ENCODE measurements around the gene TBX10.

TBX10 gene

DNA sequence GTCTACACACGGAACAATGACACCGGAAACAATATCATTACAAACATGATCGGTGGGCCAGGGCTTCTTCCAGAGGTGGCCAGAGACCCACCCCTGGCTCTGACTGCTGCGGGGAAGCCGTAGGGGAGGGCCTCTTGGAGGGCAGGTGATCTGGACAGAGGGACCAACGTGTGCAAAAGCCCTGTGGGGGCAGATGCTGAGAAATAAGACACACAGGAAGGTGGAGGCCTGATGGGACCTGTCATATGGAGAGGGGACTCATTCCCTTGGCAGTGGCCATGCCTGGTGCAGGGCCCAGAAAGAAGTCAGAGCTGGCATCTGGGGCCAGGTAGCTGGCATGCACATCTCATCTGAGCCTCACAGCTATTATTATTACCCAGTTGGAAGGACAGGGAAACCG is 33.8 kb upstream of the TBX10 start:
- no CpG with 5 or more reads among the region's 7 CpGs for WGBS (ENCODE audit: insufficient coverage, insufficient read length)
- DNase-seq (ENCODE audit: low read depth, low spot score), result no peak
- H3K36me3 ChIP-seq (ENCODE audit: control insufficient read depth, insufficient read depth, low read length), result no peaks in the 10 kb centered on the region
- no peaks in the 10 kb centered on the region for H3K27me3 ChIP-seq (ENCODE audit: control insufficient read depth, insufficient read depth, low read length)
- no peaks in the 10 kb centered on the region; the same call in 1 of the 2 replicates for H3K4me1 ChIP-seq (ENCODE audit: control insufficient read depth, insufficient read depth, low read length)
- no peaks in the 10 kb centered on the region for H3K9me3 ChIP-seq (ENCODE audit: control insufficient read depth, insufficient read depth, low read length)
- no peak overlapping the region for H3K4me3 ChIP-seq (ENCODE audit: low read length)
- H3K27ac ChIP-seq (ENCODE audit: low read length), result no peak overlapping the region

DNA sequence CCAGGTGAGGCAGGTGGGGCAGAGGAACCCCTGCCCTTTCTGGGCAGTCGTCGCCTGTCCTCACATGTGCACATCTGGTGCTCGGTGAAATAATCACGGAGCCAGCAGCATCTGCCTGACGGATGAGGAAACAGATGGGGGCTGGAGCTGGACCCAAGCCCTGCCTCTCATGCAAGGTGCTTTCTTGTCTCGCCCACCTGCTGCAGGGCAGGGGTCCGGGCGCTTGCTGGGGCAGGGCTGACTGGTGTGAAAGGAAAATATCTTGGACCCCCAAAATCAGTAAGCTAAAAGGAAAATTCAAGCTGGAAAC is 31.6 kb upstream of the TBX10 start:
- Histone ChIP-seq H3K4me3 (ENCODE audit: low read length) (no peak overlapping the region), H3K4me1 (ENCODE audit: control insufficient read depth, insufficient read depth, low read length) (no peaks in the 10 kb centered on the region; the same call in 1 of the 2 replicates), H3K36me3 (ENCODE audit: control insufficient read depth, insufficient read depth, low read length) (no peaks in the 10 kb centered on the region), H3K27ac (ENCODE audit: low read length) (no peak overlapping the region), H3K27me3 (ENCODE audit: control insufficient read depth, insufficient read depth, low read length) (no peaks in the 10 kb centered on the region), H3K9me3 (ENCODE audit: control insufficient read depth, insufficient read depth, low read length) (no peaks in the 10 kb centered on the region)
- no CpG with 5 or more reads among the region's 8 CpGs for WGBS (ENCODE audit: insufficient coverage, insufficient read length)
- DNase-seq (ENCODE audit: low read depth, low spot score), result no peak

DNA sequence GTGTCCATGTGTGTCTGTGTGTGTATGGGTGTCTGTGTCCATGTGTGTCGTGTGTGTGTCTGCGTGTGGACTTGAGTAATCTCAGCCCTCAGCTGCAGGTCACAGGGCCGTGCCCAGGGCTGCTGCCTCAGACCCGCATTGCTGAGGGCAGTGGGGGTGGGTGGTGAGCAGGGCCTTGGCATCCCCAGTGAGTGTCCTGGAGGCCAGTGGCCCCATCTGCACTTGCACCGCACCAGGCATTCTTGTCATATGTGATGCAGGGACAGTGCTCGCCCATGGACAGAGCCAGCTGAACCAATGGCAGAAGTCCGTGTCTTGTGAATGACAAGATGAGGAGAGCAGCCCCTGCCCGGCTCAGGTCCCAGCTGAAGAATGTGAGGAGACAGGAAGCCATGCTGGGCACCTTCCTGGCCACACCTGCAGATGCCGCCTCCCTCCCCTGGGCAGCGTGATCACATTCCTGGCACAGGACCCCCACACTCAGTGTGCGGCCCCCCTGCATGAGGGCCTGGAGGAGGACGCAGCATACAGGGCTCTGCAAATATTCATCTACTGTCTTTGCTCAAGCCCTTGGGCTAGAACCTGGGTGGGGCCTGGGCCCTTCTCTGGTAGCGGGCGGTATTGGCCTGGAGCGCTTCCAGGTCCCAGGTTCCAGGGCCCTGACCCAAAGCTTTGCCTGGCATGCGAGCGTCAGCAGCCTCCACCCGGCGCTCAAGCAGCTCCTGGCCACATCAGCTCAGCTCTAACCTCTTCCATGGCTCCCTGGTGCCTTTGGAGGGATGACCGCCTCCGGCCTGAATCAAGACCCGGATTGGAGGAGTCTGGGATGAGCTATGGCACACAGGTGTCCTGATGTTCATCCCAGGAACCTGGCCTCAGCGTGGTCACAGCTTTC is 31.0 kb upstream of the TBX10 start:
- WGBS (ENCODE audit: insufficient coverage, insufficient read length), result no CpG with 5 or more reads among the region's 23 CpGs
- Histone ChIP-seq H3K27ac (ENCODE audit: low read length) (no peak overlapping the region), H3K4me1 (ENCODE audit: control insufficient read depth, insufficient read depth, low read length) (no peaks in the 10 kb centered on the region; the same call in 1 of the 2 replicates), H3K9me3 (ENCODE audit: control insufficient read depth, insufficient read depth, low read length) (no peaks in the 10 kb centered on the region), H3K4me3 (ENCODE audit: low read length) (no peak overlapping the region), H3K27me3 (ENCODE audit: control insufficient read depth, insufficient read depth, low read length) (no peaks in the 10 kb centered on the region), H3K36me3 (ENCODE audit: control insufficient read depth, insufficient read depth, low read length) (no peaks in the 10 kb centered on the region)
- DNase-seq (ENCODE audit: low read depth, low spot score), result no peak

DNA sequence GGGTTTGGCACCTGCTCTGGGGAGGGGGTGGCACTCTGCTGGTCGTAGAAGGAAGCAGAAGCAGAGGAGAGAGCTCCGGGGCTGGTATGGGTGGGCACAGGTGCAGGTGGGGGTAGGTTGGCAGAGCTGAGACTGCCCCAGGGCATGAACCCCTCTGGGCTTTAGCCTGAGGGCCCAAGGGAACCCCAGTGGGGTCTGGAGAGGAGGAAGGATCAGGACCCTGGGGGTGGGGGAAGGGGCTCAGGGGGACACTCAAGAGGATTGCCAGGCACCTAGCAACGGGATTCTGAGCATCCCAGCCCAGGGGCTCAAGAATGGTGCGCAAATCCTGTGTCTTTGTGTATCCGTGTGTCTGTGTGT is 28.6 kb upstream of the TBX10 start:
- Histone ChIP-seq H3K36me3 (ENCODE audit: control insufficient read depth, insufficient read depth, low read length) (no peaks in the 10 kb centered on the region; the same call in 1 of the 2 replicates), H3K4me1 (ENCODE audit: control insufficient read depth, insufficient read depth, low read length) (no peaks in the 10 kb centered on the region), H3K27me3 (ENCODE audit: control insufficient read depth, insufficient read depth, low read length) (no peaks in the 10 kb centered on the region), H3K27ac (ENCODE audit: low read length) (no peak overlapping the region), H3K4me3 (ENCODE audit: low read length) (no peak overlapping the region), H3K9me3 (ENCODE audit: control insufficient read depth, insufficient read depth, low read length) (no peaks in the 10 kb centered on the region)
- WGBS (ENCODE audit: insufficient coverage, insufficient read length), result no CpG with 5 or more reads among the region's 5 CpGs
- no peak for DNase-seq (ENCODE audit: low read depth, low spot score)

DNA sequence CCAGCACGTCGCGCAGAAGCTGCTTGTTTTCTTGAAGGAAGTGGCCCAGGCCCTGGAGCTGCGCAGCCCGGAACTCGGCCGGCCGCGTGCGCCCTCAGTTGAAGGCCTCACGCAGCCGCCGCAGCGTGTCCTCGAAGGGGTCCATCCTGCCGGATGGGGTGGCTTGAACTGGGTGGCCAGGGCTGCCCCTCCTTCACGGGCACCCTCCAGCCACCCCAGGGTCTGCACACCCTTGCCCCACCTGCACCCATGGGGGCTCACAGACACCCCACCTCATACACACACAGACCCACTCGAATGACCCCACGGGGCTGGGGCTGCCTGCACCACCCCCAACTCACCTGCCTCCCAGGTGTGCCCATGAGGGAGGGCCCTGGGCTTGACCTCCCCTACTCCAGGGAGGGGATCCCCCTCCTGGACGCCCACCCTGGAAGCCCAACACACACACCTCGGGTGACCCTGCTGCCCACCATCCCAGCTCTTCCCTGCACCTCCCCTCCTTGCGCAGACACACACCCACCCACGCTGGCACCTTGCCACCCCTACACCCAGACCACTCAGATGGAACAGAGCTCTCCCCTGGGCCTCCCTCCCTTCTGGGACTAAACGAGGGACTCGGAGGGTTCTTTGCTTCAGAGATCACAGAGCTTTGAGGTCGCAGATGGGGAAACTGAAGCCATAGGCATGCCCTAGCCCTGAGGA is 28.1 kb upstream of the TBX10 start:
- no peak overlapping the region for H3K27ac ChIP-seq (ENCODE audit: low read length)
- no peaks in the 10 kb centered on the region for H3K4me1 ChIP-seq (ENCODE audit: control insufficient read depth, insufficient read depth, low read length)
- no peaks in the 10 kb centered on the region; the same call in 1 of the 2 replicates for H3K36me3 ChIP-seq (ENCODE audit: control insufficient read depth, insufficient read depth, low read length)
- H3K9me3 ChIP-seq (ENCODE audit: control insufficient read depth, insufficient read depth, low read length), result no peaks in the 10 kb centered on the region
- H3K4me3 ChIP-seq (ENCODE audit: low read length), result no peak overlapping the region
- no CpG with 5 or more reads among the region's 26 CpGs for WGBS (ENCODE audit: insufficient coverage, insufficient read length)
- no peak for DNase-seq (ENCODE audit: low read depth, low spot score)
- no peaks in the 10 kb centered on the region for H3K27me3 ChIP-seq (ENCODE audit: control insufficient read depth, insufficient read depth, low read length)

DNA sequence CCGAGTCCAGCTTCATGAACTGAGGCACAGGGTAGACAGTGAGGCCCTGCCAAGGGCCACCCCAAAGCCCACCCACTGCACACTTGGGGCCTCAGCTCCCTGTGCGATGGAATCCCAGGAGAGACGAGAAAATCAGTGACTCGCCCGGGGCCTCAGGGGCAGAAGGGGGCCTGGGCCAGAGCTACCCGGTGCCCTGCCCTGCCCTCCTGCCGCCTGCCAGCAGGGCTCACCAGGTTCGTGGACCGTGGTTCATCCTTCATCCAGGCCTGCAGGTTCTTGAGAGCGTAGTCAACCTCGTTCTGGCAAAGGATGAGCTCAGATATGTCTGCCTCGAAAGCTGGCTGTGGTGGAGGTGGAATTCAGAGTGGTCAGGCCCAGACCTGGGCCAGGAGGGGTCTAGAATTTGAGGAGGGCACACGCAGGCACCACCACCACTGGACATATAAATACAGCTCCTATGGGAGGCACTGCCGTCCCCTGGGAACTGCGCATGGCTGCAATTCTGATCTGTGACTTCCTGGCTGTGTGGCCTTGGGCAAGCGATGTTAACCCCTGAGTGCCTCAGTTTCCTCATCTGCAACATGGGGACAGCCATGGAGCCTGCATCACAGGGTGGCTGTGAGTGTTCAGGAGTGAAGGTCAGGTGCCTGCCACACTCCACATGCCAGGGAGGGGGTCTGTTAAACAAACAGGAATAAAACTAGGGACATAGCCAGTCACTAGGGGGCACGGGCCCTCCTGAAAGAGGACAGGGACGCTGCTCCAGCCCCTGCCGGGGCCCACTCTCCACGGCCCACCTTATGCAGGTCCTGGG is 27.3 kb upstream of the TBX10 start:
- no peak for DNase-seq (ENCODE audit: low read depth, low spot score)
- no peaks in the 10 kb centered on the region; the same call in 1 of the 2 replicates for H3K36me3 ChIP-seq (ENCODE audit: control insufficient read depth, insufficient read depth, low read length)
- no CpG with 5 or more reads among the region's 20 CpGs for WGBS (ENCODE audit: insufficient coverage, insufficient read length)
- no peaks in the 10 kb centered on the region for H3K4me1 ChIP-seq (ENCODE audit: control insufficient read depth, insufficient read depth, low read length)
- H3K9me3 ChIP-seq (ENCODE audit: control insufficient read depth, insufficient read depth, low read length), result no peaks in the 10 kb centered on the region
- H3K27me3 ChIP-seq (ENCODE audit: control insufficient read depth, insufficient read depth, low read length), result no peaks in the 10 kb centered on the region
- no peak overlapping the region for H3K4me3 ChIP-seq (ENCODE audit: low read length)
- H3K27ac ChIP-seq (ENCODE audit: low read length), result no peak overlapping the region

DNA sequence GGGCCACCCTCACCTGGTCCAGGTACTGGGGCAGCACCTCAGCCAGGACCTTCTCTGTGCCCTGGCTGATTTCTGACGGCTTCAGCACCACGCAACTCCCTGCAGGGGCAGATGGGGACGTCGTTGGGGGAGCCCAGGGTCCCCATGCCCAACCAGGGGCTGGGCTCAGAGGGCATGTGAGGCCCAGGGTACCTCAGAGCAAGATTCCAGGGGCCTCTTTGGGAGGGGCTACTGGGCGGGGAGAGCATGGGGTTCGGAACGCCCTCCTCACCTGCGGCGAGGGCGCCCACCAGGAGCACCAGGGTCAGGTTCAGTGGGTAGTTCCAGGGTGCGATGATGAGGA is 26.7 kb upstream of the TBX10 start:
- Histone ChIP-seq H3K4me1 (ENCODE audit: control insufficient read depth, insufficient read depth, low read length) (no peaks in the 10 kb centered on the region), H3K36me3 (ENCODE audit: control insufficient read depth, insufficient read depth, low read length) (no peaks in the 10 kb centered on the region; the same call in 1 of the 2 replicates), H3K4me3 (ENCODE audit: low read length) (no peak overlapping the region), H3K27me3 (ENCODE audit: control insufficient read depth, insufficient read depth, low read length) (no peaks in the 10 kb centered on the region), H3K9me3 (ENCODE audit: control insufficient read depth, insufficient read depth, low read length) (no peaks in the 10 kb centered on the region), H3K27ac (ENCODE audit: low read length) (no peak overlapping the region)
- WGBS (ENCODE audit: insufficient coverage, insufficient read length), result no CpG with 5 or more reads among the region's 11 CpGs
- DNase-seq (ENCODE audit: low read depth, low spot score), result no peak

DNA sequence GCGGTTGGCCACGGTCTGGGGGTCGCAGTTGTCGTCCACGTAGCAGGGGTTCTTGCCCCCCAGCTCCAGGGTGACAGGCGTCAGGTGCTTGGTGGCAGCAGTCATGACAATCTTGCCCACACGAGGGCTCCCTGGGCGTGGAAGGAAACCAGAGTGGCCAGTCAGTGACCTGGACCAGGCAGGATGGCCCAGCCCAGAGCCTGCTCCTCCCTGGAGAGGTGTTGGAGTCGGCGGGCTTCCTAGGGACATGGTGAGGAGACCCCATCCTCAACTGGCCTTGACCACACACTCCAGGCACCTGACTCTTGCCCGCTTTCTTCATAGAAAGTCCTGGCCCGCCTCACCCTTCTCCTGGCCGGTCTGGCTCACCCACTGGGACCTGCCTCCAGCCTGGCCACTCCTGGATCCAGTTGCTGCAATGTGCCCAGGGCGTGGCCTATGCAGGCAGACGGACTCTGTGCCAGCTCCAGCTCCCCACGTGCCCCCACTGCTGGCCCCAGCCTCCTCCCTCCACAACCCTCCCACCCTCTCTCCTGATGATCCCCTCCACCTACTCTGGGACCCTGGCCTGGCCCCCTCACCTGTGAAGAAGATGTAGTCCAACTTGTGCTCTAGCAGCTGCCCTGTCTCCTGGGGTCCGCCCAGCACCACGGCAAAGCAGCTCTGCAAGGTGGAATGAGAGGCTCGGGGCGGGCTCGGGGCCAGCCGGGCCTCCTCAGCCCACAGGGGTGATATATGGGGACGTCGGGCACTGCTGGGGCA is 26.2 kb upstream of the TBX10 start:
- H3K36me3 ChIP-seq (ENCODE audit: control insufficient read depth, insufficient read depth, low read length), result no peaks in the 10 kb centered on the region; the same call in 1 of the 2 replicates
- H3K27ac ChIP-seq (ENCODE audit: low read length), result no peak overlapping the region
- WGBS (ENCODE audit: insufficient coverage, insufficient read length), result no CpG with 5 or more reads among the region's 24 CpGs
- H3K9me3 ChIP-seq (ENCODE audit: control insufficient read depth, insufficient read depth, low read length), result no peaks in the 10 kb centered on the region
- H3K27me3 ChIP-seq (ENCODE audit: control insufficient read depth, insufficient read depth, low read length), result no peaks in the 10 kb centered on the region
- DNase-seq (ENCODE audit: low read depth, low spot score), result no peak
- no peak overlapping the region for H3K4me3 ChIP-seq (ENCODE audit: low read length)
- H3K4me1 ChIP-seq (ENCODE audit: control insufficient read depth, insufficient read depth, low read length), result no peaks in the 10 kb centered on the region

DNA sequence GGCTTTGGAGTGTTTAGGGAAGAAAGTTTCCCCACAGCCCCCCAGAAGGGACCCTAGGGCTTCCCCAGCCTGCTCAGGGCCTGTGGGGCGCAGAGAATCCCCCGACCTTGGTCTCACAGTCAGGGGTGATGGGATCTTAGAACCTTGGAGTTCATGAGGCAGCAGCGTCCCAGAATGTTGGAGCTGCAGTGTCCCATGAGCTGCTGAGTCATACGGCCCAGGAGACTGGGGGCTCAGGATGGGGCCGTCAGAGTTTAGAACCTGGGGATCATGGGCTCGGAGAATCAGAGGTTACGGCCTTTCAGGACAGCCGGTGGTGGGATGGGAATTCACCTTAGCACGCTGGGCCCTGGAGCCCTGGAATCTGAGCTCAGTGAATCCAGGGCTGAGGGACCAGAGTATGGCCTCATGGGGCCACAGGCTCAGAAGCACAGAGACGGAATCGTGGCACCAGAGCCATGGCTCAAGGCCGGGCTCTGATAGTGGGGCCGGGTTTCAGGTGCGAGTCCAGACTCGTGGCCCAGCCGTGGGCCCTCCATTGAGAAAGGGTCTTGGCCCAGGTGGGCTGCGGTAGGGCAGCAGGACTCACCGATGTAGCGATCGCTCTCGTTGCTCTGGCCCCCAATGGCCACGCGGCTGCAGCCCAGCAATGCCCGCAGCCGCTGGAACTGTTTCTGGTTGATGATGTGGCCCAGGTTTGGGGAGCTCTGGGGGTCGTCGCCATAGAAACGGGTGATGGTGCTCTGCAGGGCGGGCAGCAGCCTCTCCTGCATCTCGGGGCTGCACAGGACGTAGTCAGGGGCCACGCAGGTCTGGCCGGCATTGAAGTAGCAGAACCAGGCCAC is 25.4 kb upstream of the TBX10 start:
- no CpG with 5 or more reads among the region's 33 CpGs for WGBS (ENCODE audit: insufficient coverage, insufficient read length)
- H3K9me3 ChIP-seq (ENCODE audit: control insufficient read depth, insufficient read depth, low read length), result no peaks in the 10 kb centered on the region
- H3K4me3 ChIP-seq (ENCODE audit: low read length), result no peak overlapping the region
- DNase-seq (ENCODE audit: low read depth, low spot score), result no peak
- no peaks in the 10 kb centered on the region for H3K27me3 ChIP-seq (ENCODE audit: control insufficient read depth, insufficient read depth, low read length)
- H3K36me3 ChIP-seq (ENCODE audit: control insufficient read depth, insufficient read depth, low read length), result no peaks in the 10 kb centered on the region; the same call in 1 of the 2 replicates
- no peaks in the 10 kb centered on the region for H3K4me1 ChIP-seq (ENCODE audit: control insufficient read depth, insufficient read depth, low read length)
- H3K27ac ChIP-seq (ENCODE audit: low read length), result no peak overlapping the region

All from iPS DF 6.9 (cell line).